HEK293 (cell line): ENCODE results near the gene CHD2.

ENCODE experiments used
- TRIM28 ChIP-seq: IDR thresholded peaks from 2 replicates; pipeline ENCODE4 v1.6.1; 2011; ENCODE audit warnings: low read length, control low read depth, borderline replicate concordance
- YY1 ChIP-seq: fragments of 450-650 bp; formaldehyde crosslinking; IDR thresholded peaks from 2 replicates; pipeline ENCODE4 v1.5.1; 2018; ENCODE audit warnings: missing biosample characterization, missing genetic modification characterization
- ZNF157 ChIP-seq: fragments of 450-650 bp; formaldehyde crosslinking; IDR thresholded peaks from 2 replicates; pipeline ENCODE4 v1.5.1; 2016; ENCODE audit warnings: missing biosample characterization, missing genetic modification characterization
- ZNF335 ChIP-seq: fragments of 450-650 bp; formaldehyde crosslinking; conservative IDR thresholded peaks from 2 replicates; pipeline ENCODE4 v1.5.1; 2016; ENCODE audit warnings: missing biosample characterization, missing genetic modification characterization
- ZNF501 ChIP-seq: fragments of 450-650 bp; formaldehyde crosslinking; IDR thresholded peaks from 2 replicates; pipeline ENCODE4 v1.5.1; 2016; ENCODE audit warnings: missing biosample characterization, missing genetic modification characterization
- ZNF670 ChIP-seq: fragments of 450-650 bp; formaldehyde crosslinking; IDR thresholded peaks from 2 replicates; pipeline ENCODE4 v1.5.1; 2016; ENCODE audit warnings: missing biosample characterization, missing genetic modification characterization, low read depth
- TF ChIP-seq, protein P1 (sequence below): fragments of 450-650 bp; formaldehyde crosslinking; IDR thresholded peaks from 2 replicates; pipeline ENCODE4 v1.5.1; 2016; ENCODE audit warnings: missing biosample characterization, missing genetic modification characterization

DNA sequence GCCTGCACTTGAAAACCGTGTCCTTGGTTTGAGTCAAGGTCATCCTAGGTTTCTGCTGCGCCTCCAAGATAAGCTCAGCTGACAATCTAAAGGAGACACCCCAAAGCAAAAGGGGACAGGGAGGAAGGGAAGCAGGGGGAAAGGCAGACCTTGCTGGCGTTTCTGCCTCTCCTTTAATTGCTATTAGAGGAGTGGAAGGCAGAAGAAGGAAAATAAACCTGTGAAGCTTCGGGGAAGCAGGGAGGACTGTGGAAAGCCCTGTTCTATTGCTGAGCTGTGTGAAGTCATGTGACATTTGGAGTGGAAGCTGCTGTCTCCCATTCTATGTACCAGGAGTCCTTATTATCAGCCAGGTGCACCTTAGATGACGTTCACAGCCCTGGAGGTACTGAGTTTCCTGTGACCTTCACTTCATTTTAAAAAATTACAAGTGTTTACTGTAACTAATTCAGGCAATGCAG is 21.5 kb upstream of the CHD2 start:
- TF ChIP-seq ZNF335 (tag by site-specific recombination) (no peak), TRIM28 (no peak), ZNF670 (tag by site-specific recombination) (no peak), ZNF157 (no peak), ZNF501 (tag by site-specific recombination) (no peak), YY1 (tag by site-specific recombination) (no peak)
- TF ChIP-seq, protein P1, sequence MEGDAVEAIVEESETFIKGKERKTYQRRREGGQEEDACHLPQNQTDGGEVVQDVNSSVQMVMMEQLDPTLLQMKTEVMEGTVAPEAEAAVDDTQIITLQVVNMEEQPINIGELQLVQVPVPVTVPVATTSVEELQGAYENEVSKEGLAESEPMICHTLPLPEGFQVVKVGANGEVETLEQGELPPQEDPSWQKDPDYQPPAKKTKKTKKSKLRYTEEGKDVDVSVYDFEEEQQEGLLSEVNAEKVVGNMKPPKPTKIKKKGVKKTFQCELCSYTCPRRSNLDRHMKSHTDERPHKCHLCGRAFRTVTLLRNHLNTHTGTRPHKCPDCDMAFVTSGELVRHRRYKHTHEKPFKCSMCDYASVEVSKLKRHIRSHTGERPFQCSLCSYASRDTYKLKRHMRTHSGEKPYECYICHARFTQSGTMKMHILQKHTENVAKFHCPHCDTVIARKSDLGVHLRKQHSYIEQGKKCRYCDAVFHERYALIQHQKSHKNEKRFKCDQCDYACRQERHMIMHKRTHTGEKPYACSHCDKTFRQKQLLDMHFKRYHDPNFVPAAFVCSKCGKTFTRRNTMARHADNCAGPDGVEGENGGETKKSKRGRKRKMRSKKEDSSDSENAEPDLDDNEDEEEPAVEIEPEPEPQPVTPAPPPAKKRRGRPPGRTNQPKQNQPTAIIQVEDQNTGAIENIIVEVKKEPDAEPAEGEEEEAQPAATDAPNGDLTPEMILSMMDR (tag by site-specific recombination) = no peak
